ENCODE data around the gene PLEKHJ1. TPM values are rescaled to one million over a fixed set of nuclear protein-coding genes. Genes with fewer than 3 reads are reported as not detected.

PLEKHJ1 gene
- total and polyA plus RNA-seq, 2 of the 8 experiments (the other 6 are each of a cell fraction or from before 2014, with no cell fraction given) = 135 to 187 TPM

- no peak for TF ChIP-seq JUN (IDR thresholded peaks at IDR 0.05; ENCODE audit: low read depth, low read length)
- TF ChIP-seq USF2 (IDR thresholded peaks at IDR 0.05; ENCODE audit: low read length) = no peak
- TF ChIP-seq YY1 (IDR thresholded peaks at IDR 0.05; ENCODE audit: low read depth, low read length) = no peak
- no peak for TF ChIP-seq CHD7 (IDR thresholded peaks at IDR 0.05; ENCODE audit: insufficient replicate concordance, low read length)
Observed at GRCh38 chr19:2245273-2245672, 9.1 kb upstream of the PLEKHJ1 start (continued).
